Measurements from ENCODE around the gene POU2F3.

Gene POU2F3

DNA sequence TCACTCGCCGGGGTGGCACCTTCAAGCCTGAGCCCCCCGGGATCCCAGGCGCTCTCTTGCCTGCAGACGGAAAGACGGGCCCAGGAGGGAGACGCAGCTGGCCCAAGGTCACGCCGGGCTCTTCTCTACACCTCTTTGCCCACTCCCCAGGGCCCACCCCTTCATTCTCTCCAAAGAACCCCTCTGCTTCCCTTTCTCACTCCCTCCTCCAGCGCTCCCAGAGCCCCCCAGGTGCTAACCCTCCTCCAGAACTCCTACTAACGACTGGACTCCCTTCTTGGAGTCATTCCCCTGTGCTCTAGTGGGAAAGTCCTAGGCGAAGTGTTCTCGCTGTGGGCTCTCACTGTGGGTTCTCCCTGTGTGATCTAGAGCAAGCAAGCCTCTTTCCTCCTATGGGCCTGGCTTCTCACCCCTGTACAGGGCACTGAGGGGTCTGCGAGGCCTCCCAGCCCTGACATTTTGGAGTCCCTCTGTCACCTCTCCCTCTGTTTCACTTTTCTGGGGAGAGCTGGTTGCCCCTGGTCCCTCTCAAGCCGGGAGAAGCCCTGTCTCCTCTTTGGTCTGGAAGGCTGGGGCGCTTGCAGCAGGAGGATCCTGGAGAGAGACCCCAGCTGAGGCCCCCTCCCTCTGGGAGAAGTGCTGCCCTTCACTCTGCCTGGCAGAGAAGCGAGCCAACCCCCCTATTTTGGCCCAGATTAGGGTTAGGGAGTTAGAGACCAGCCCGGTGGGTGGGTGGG lies 28.2 kb upstream of the POU2F3 start:
- no peak for DNase-seq

- no peak for DNase-seq
Observed at GRCh38 chr11:120212259-120212878, 27.6 kb upstream of the POU2F3 start.

- no peak for DNase-seq
Observed at GRCh38 chr11:120212926-120213325, 27.0 kb upstream of the POU2F3 start.

GRCh38 chr11:120214581-120214980 lies 25.4 kb upstream of the POU2F3 start:
- no peak for DNase-seq

GRCh38 chr11:120215634-120216033 lies 24.3 kb upstream of the POU2F3 start:
- no peak for DNase-seq

- DNase-seq: no peak
Observed at GRCh38 chr11:120216426-120217102, 23.4 kb upstream of the POU2F3 start.

GRCh38 chr11:120217526-120217925 lies 22.4 kb upstream of the POU2F3 start:
- DNase-seq: no peak

GRCh38 chr11:120217941-120218694 lies 21.8 kb upstream of the POU2F3 start:
- no peak for DNase-seq

DNA sequence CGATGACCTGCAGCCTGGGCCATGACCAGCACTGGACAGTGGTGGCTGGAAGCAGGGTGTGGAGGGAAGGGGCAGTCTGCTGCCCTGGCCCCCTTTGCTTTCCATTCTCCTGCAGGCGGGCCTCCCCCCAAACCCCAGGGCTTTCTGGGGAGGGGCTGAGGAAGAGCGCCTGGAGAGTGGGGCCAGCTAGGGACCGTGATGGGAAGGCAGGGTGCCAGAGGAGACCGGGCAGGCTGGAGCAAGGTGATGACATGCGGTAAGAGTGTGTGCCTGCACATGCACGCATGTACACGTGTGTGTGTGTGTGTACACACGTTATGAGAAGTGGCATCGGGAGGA lies 21.3 kb upstream of the POU2F3 start:
- no peak for DNase-seq

DNA sequence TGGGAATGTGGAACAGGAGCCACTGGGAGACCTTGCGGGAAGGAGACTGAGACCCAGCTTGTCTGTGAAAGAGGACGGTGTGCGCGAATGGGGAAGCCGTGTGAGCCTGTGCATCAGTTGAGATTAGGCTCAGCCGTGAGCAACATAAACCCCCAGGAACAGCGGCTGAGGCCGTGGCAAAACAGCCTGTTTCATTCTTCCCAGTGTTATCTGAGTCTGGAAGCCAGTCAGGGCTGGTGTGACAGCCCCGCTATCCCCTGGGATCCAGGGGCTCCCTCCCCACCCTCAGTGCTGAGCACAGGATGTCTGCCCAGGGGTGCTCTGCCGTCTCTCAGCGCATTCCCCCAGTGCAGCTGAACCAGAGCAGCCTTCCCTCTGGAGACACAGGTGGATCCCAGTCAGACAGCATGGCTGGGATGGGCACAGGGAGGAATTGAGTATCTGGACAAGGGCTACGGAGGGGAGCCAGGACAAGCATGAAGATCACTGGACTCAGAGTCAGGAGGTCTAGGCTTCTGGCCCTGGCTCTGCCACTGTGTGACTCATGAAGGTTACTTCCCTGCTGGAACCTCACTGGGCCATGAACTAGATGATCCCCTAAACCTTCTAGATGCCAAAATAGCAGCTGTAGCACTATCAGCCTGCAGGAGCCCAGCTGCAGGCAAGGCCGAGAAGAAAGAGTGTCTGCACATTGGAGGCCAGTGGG lies 20.6 kb upstream of the POU2F3 start:
- no peak for DNase-seq

DNA sequence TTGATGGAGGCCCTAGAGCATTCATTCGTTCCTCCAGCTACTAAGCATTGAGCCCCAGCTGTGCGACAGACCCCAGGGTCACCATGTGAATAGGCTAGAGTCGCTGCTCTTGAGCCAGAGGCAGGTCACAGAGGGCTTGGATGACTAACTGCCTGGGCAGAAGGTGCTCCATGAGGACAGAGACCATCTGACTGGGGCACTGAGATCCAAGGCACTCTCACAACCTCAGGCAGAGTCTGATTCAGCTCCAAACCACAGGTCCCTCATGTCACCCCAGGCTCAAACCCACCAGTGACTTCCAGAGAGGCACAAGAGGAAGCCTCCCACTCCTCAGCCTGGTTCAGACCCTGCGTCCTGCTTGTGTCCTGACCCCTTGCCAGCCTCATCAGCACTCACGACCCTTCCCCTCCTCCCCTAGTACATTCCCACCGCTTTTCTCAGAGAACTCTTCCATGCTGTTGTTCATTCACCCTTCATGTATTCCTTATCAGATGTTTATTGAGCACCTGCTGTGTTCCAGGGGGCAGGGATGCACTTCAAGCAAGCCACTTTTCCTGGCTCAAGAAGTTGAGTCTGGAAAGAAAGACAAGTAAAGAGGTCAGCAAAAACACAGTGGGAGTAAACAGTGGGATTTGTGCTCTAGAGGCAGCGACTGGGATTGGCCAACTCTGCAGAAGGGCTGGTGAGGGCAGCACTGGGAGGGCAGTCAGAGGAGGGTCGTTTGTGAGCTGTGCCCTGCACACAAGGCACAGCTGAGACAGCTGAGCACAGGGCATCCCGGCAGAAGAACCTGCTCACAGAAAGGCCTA lies 19.8 kb upstream of the POU2F3 start:
- DNase-seq: no peak

GRCh38 chr11:120220747-120221037 lies 19.2 kb upstream of the POU2F3 start:
- no peak for DNase-seq

- no peak for DNase-seq
Observed at GRCh38 chr11:120221115-120221752, 18.7 kb upstream of the POU2F3 start.

DNA sequence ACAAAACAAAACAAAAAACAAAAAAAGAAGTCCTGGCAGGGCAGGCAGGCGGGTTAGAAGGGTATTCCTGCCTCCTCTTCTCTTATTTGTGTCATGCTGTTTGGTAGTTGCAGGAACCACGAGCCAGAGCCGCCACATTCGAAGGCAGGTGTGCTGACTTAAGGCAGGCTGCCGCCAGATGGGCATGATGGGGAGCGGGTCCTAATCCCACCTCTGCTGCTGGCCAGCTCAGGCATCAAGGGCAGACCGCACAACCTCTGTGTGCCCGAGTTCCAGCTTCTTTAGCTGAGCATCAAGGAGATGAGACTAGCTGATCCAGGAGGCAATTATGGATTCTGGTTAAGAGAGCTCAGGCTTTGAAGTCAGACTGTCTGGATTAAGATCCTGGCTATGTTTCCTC lies 17.0 kb upstream of the POU2F3 start:
- DNase-seq: no peak

DNA sequence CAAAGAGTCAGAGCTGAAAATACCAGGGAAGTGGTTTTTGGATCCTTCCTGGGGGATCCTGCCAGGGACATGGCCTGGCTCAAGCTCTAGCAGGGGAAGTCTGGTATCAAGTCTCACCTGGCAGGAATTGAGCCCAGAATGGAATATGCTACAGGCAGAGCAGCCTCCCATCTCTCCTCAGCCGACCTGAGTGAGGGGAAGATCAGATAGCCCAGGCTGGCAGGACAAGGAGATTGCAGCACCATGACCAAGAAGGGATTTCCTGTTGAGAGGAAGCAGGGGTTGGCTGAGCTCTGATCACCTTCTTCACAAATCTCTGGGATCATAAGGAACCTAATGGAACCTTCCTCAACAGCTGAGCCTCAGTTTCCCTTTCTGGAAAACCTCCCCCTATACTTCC lies 16.1 kb upstream of the POU2F3 start:
- DNase-seq: no peak

- no peak for DNase-seq
Observed at GRCh38 chr11:120224361-120224760, 15.6 kb upstream of the POU2F3 start.

DNA sequence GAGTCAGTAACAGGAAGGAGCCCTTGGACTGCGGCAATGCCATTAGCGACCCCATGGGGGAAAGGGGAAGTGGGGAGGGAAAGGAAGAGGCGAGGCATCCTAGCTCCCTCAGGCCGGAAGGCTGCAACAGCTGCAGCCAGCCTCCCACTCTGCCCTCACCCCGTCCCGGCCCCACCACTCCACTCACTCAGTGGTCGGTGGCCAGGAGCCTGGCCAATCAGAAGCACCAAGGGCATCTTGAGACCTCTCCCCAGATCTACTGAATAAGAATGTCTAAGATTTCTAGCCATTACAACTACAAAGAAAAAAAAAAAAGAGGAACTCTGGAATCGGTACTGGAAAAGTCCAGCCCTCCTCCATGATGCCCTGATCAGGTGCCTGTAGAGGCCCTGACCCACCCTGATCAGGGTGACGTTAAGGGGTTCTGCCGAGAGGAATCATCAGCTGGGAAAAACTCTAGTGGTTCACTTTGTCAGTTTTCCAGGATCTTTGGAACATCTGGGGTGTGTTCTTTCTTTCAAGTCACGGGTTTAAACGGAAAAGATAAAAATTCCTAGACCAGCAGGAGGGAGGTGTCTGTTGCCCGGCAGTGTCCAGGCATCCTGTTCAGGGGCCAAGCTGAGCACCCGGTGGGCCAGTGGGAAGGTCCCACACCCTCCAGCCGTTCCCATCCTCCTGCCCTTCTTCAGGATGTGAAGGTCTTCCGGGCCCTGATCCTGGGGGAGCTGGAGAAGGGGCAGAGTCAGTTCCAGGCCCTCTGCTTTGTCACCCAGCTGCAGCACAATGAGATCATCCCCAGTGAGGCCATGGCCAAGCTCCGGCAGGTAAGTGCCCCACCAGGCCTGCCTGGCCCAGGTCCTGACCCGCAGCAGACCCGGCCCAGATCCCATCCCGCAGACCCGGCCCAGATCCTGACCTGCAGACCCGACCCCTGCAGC lies 14.7 kb upstream of the POU2F3 start:
- DNase-seq: no peak

GRCh38 chr11:120226242-120226641 lies 13.7 kb upstream of the POU2F3 start:
- DNase-seq: no peak

DNA sequence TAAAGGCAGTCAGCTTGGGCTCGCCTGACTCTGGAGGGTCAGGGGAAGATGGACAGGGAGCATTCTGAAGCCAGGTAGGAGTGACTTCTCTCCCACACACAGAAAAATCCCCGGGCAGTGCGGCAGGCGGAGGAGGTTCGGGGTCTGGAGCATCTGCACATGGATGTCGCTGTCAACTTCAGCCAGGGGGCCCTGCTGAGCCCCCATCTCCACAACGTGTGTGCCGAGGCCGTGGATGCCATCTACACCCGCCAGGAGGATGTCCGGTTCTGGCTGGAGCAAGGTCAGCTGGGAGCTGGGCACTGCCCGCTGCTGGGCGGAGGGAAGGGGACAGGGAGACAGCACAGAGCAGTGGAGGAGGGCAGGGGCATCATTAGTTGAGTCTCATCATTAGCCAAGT lies 13.2 kb upstream of the POU2F3 start:
- DNase-seq: no peak

GRCh38 chr11:120227228-120227852 lies 12.6 kb upstream of the POU2F3 start:
- DNase-seq: no peak
